T-helper 2 cell (primary cell): ENCODE measurements around the gene KLF3.
A peak's percentile ranks its signal among the peaks of the same experiment; 100 is the strongest.

Source experiments
- DNase-seq, 5 experiments: peaks; one replicate each; pipeline versions ENCODE4 v3.0.0 to v3.0.0-alpha.2; 2012 to 2022

Gene KLF3

DNA sequence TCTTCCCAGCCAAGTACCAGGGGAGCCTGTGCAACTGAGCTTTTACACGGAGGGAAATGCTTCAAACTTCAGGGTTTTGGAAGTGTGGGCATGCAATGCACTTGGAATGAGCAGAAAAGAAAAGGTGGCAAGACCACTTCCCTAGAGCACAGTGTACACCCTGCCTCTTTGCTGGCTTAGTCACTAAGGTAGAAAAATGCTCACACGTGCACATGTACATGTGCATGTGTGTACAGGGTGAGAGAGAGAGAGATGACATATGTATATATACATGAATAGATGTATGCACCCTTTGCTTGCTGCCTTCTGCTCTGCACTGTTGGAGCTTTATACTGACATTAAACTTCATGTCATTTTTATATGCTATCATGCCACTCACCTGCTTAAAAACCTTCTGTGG, 7.9 kb upstream of the KLF3 start:
- no peak for DNase-seq

GRCh38 chr4:38659346-38659745, 4.7 kb upstream of the KLF3 start:
- DNase-seq: no peak

GRCh38 chr4:38660838-38661237, 3.2 kb upstream of the KLF3 start:
- no peak for DNase-seq

DNA sequence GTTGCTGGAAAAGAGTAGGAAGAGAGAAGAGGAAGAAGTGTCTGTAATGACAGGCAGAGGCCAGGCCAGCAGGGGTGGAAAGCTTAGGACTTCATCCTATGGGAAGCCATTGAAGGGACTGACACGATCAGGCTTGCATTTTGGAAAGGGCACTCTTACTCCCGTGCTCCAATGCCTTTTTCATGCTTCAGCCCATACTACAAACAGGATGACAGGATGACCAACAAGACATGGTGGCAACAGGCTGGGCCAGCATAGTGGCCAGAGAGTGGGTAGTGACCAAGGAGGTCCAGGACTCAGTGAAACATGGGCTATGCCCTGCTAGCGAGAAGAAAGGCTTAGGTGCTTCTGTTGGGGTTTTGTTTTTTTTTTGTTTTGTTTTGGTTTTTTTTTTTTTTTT, 2.6 kb upstream of the KLF3 start:
- DNase-seq: no peak

GRCh38 chr4:38662522-38663089, 1.4 kb upstream of the KLF3 start:
- no peak for DNase-seq

DNA sequence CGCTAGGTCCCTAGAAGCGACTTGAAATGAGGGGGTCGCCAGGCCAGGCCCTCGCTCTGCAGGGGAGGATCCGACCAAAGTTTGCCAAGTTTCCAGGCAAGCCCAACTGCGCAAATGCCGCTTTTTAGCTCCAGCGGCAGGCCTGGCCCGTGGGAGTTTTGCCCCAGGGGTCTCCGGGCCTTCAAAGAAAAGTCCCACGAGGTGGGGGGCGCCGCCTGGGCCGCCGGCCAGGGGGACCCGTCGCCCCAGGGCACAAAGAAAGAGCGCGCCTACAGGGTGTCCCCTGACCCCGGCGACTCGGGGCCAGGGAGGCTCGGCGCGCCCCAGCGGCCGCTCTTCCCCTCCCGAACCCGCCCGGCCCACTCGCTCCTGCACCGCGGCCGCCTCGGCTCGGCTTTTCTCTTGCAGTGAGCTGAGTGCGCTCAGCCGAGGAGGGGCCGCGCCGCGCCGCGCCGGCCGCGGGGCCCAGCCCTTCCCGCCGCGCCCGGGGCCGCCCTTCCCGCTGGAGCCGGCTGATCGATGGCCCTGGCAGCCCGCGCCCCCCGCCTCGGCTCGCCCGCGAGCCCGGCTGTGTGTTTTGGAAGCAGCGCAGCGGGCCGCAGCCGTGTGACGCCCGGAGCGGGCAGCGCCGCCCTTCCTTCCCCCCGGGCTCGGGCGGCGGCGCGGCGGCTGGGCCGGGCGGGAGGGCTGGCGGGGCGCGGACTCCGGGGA, 754 bp upstream of the KLF3 start:
- DNase-seq: peak in 1 of 5 experiments; percentile 57

DNA sequence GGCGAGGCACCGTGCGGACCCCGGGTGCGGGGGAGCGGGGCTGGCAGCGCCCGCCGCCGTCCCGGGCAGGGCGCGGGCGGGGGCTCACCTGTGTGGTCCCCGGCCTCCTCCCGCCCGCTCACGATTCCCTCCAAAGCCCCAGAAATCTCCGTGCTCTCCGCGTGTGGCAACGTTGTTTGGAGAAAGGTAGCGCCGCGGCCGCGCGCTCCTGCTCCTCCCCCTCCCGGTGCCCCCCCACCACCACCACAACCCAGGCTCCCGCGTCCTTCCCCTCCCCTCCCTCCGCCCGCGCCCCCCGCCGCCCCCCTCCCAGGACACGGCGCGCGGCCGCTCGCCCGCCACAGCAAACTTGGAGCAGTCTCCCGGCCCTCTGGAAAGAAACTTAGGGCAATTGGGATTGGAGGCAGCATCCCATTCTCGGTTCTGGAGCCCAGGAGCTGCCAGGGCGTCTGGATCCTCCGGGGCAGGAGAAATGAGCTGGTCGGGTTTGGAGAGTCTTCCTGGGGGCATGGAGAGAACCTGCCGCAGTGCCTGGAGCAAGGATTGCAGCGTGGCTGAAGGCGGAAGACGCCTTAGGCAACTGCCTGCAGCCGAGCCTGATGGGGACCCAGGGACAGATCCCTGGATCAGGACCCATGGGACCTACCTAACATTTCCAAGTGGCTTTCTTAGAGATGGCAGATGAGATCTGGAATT, 855 bp downstream of the KLF3 start:
- peak in 2 of 5 experiments; percentile 36 to 71 for DNase-seq

DNA sequence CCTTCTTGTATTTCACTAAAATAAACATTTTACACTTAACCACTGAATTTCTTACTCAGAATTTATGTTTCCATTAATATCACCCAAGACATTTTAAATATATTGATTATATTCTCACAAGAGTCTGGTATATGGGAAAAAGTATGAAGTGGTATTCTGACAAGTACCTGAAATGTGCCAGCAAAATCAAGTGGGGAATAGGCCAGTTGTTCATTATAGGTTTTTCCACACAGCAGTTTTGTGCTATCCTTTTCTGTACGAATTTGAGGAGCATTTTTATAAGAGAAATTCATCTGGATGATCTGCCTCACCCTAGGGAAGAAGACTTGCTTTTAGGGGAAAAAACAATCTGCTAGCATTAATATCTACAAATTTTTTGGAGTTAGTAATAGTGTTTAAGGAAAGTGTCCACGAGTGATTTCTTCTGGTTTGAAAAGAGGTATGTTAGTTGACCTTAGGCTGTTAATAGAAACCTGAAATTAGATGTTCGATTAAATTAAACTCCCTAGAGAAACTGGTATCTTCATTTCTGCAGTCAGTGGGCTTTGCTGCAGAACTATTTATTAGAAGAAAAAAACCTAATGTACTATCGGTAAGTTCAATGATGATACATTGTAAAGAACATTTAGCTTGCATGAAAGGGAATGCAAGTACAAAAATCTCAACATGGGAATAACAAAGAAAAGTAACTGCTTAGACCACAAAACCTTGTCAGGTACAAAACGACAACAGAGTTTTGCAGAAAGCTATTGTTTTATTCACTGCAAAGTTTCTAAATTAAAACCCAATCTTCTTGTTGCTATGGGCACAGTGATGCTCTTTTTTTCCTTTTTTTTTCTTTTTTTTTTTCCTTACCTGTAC, 1.8 kb downstream of the KLF3 start:
- no peak for DNase-seq

DNA sequence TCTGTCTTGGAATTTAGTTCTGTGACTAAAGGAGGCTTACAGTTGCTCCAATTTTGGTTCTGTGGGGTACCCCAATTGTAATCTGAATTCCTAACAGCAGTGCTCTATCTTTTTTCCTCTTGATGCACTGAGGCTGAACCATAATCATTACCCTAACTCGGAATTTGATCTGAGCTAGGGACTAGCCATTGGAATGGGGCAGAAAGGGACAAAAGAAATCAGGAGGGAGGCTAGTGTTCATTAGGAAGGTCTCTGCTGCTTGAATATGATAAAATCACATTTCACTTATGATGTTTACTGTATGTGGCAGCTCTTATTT, 2.7 kb downstream of the KLF3 start:
- DNase-seq: no peak

DNA sequence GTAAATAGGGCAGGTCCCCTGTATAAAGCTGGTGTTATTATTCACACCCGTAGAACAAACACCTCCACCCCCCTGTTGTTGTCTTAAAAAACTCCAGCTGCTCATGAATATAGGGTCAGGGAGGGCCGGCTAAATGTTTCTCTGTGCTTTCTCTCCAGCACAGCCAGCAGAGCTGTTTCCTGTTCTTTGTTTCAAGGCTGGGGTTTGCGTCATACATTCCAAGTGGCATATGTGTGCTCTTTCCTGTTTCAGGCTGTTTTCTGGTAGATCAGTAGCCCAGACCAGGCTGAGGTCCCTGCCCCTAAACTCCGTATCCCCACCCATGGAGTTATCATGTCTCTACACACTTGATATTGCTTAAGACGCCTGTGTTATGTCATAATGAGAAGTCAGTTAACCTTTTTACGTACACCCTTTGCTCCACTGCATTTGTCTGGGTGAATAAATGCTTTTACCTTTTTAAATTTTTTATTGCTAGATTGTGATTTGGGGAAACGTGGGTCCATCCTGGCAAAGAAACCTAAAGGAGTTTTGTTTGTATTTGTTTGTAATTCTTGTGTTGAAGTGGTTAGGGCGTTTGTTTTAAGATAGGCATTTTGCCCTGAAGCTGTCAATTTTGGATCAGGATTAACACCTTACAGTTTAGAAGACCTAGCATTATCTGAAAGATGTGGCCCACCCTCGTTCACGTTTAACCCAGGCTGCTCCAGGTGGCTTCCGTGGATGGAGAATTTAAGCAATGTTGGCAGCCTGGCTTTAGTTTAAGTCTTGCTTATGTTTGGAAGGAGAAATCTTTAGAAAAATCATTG, 3.3 kb downstream of the KLF3 start:
- peak in 3 of 5 experiments; percentile 51 to 91 (median 88) for DNase-seq

DNA sequence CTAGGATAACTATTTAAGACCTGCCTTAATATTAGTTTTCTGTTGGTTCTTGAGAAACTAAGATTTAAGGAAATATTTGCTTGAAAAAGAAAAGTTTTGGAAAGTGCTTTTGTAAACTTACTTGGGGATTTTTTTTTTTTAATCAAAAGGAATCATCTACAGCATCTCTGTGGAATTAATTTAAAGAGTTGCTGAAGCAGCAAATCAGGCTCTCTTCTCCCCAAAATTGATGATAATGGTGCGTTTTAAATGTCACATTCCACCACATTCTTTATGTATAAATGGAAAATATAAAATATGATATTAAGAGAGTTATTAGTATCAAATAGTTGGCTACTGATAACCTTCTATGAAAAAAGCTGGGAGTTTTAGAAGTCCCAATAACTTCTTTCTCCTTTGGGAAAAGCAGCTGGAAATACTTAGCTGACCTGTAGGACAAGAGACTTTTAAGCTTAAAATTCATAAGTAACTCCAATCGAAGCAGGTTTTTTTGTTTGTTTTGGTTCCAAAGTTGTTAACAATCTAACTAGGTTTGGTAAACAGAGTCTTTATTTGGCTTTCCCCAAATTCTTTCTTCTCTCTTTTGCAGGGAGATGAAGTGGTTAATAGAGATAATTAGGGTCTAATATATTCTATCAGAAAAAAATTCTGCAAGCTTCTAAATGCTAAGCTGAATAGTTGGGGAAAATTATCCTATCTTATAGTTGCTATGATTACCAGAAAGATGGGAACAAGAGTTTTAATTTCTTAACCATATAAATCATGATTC, 4.4 kb downstream of the KLF3 start:
- DNase-seq: no peak

DNA sequence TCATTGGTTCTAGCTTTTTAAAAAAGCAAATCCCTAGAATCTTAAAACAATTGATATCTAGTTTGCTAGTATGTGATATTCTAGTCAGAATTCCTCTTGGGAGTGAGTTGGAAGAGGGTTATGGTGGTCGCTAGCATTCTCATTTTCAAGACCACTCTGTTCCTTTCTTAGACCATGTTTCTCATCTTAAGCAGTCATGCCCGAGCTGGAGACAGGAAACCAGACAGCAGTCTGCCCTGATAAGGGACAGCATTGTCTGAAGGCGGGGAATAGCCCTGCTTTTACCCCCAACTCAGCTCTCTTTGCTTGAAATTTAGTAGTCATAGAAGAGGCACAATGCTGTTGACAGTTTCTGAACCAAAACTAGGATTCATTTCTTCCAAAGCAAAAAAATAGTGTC, 5.2 kb downstream of the KLF3 start:
- DNase-seq: peak in 1 of 5 experiments; percentile 45

DNA sequence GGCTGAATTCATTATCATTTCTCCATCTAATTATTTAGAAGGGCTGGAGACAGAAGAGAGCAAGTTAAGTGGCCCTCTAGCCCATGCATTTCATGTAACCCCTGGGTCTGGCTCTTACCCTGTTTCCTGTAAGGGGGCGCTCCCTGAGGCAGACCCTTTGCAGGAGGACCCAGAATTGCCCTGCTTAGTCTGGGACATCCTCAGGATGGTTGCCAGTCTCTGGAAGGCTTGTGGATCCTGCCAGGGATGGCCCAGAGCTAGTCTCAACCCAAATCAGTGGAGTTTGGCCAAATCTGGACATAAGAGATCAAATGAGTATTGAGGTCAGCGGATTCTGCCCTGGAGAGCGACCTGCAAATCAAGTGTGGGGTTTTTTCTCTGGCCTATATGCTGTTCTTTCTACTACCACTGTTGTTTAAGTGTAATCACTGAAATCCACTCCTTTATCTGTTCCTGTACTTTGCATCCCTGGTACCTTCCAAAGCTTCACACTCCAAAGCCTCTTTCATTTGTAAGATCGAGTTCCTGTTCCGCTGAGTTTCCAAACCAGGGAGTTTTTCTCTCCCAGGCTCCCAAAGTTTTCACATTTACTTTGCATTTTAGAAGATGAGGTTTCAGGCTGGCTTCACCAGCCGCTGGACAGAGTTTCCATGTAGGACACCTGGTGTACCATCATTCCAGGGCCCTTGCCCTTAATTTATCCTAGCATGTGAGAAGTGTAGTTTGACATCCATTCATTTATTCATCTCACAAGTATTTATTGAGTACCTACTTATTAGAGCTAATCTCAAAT, 6.3 kb downstream of the KLF3 start:
- no peak for DNase-seq

DNA sequence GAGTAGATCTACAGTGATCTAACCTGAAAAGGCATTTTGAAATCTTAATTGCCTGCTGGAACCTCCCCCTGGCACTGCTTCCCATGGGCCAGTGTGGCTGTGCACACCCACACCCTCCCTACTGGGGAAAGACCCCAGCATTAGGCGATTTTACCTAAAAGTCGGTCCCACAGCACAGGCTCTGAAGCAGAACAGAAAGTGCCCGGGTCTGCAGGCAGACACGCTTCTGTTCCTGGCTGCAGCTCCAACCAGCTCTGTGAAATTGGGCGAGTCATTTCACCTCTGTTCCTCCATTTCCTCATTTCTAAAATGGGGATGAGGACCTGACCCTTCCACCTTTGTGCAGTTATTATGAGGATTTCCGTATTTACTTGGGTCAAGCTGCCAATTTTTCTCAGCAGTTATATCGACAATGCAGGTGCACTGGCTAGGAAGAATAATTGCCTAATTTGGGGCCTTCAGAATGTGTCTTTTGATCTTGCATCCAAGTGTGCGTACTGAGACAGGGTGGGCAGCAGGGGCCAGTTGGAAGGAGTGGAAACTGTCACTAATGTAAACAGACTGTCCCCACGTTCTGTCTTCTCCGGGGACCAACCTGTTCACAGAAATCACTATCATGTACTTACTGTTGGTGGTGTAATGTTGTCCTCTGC, 7.1 kb downstream of the KLF3 start:
- no peak for DNase-seq

DNA sequence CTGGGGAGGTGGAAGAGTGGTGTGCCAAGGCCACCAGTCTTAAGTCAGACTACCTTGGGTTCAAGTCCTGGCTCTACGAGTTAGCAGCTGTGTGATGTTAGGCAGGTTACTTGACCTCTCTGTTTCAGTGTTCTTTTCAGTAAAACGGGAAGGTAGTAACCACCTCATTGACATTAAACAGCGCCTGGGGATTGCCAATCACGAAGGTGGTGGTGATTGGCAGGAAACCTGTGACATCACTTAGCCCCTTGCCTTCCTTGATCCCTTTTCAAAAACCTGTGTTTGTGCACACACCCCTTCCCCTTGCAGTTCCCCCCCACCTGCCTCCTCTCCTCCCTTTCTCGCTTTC, 7.6 kb downstream of the KLF3 start:
- DNase-seq: peak in 1 of 5 experiments; percentile 51

GRCh38 chr4:38672074-38672396, 8.0 kb downstream of the KLF3 start:
- no peak for DNase-seq

- DNase-seq: no peak
Measured at GRCh38 chr4:38672397-38673129, 8.6 kb downstream of the KLF3 start.

GRCh38 chr4:38673130-38673978, 9.4 kb downstream of the KLF3 start:
- DNase-seq: no peak
